Activated CD4-positive, alpha-beta T cell treated with anti-CD3 and anti-CD28 coated beads for 36 hours (primary cell): ENCODE results near the gene SNAP29. TPM values are rescaled to one million over a fixed set of nuclear protein-coding genes. Genes with fewer than 3 reads are reported as not detected.
"Not testable (repeated sequence)": the region's sequence is repeated elsewhere in the genome, so short reads cannot be mapped to it uniquely, and the experiment has no call there.

Experiments used
- ATAC-seq: fragments of 200-7000 bp; cut with Tn5 transposase; one replicate; pipeline ENCODE4 v1.10.0; 2021; ENCODE audit warnings: mild to moderate bottlenecking, moderate library complexity
- CTCF ChIA-PET: fragments of 350-600 bp; sonication (Branson Sonifier 250); formaldehyde crosslinking; loops from one replicate; lab custom pipeline; 2021; ENCODE audit warnings: antibody characterized with exemption; lab: Charles Lee
- POLR2A ChIA-PET: fragments of 350-600 bp; sonication (Branson Sonifier 250); formaldehyde crosslinking; loops from one replicate; lab custom pipeline; 2021; ENCODE audit warnings: antibody characterized with exemption, inconsistent platforms; lab: Charles Lee
- DNase-seq: peaks from one replicate; pipeline ENCODE4 v3.0.0-alpha.2; 2020
- H3K27ac Mint-ChIP-seq: one replicate; pipeline ENCODE4 v1.8.0; 2021; ENCODE audit warnings: mixed read lengths
- H3K27me3 Mint-ChIP-seq: one replicate; pipeline ENCODE4 v1.8.0; 2021; ENCODE audit warnings: mixed read lengths
- H3K36me3 Mint-ChIP-seq: one replicate; pipeline ENCODE4 v1.8.0; 2021; ENCODE audit warnings: low read depth, mixed read lengths
- H3K4me1 Mint-ChIP-seq: one replicate; pipeline ENCODE4 v1.8.0; 2021; ENCODE audit warnings: mixed read lengths
- H3K4me3 Mint-ChIP-seq: one replicate; pipeline ENCODE4 v1.8.0; 2021; ENCODE audit warnings: mild to moderate bottlenecking, moderate library complexity, mixed read lengths
- H3K9me3 Mint-ChIP-seq: one replicate; pipeline ENCODE4 v1.8.0; 2021; ENCODE audit warnings: low read depth, mixed read lengths
- intact Hi-C, 2 experiments: fragments of 100-400 bp; cut with DNase I in 1 of 2; cut with micrococcal nuclease in 1 of 2; formaldehyde crosslinking; loops; one replicate each; pipeline versions ENCODE4 v1.14.2 to v1.15.1; 2022 to 2024; cut with DNase I, micrococcal nuclease
- total RNA-seq, 2 experiments: library from RNA; stranded (reverse); gene quantifications; one replicate each; pipeline ENCODE4 v1.2.3, GENCODE V29; 2021

SNAP29 gene
- total RNA-seq, 2 experiments from 2014 or later, result 22.8 to 33.8 TPM

GRCh38 chr22:20819471-20819870 is 39.3 kb upstream of the SNAP29 start:
- ATAC-seq (no peak), DNase-seq (no peak)
- POLR2A ChIA-PET, result no interaction called here
- no peak overlapping the region for H3K27ac Mint-ChIP-seq
- CTCF ChIA-PET, result no interaction called here
- intact Hi-C loops, result no loop called here
- H3K9me3 Mint-ChIP-seq, result no peaks in the 10 kb centered on the region
- no peak overlapping the region for H3K4me3 Mint-ChIP-seq
- H3K4me1 Mint-ChIP-seq, result no peaks in the 10 kb centered on the region
- peaks cover 19% of the 10 kb centered on the region for H3K36me3 Mint-ChIP-seq
- no peaks in the 10 kb centered on the region for H3K27me3 Mint-ChIP-seq

GRCh38 chr22:20821717-20822239 is 37.0 kb upstream of the SNAP29 start:
- peaks cover 17% of the 10 kb centered on the region for H3K36me3 Mint-ChIP-seq
- ATAC-seq, H3K4me3 Mint-ChIP-seq, H3K27ac Mint-ChIP-seq, H3K27me3 Mint-ChIP-seq, H3K4me1 Mint-ChIP-seq, DNase-seq, H3K9me3 Mint-ChIP-seq, intact Hi-C loops: not testable (repeated sequence)
- ChIA-PET CTCF (interaction anchor here (1.1 to 1.9 kb wide), 3 partner anchors 12 to 18 kb away, joined by 3 to 5 read pairs (median 5); no protein-coding TSS in a partner anchor), POLR2A (interaction anchor here (0.6 kb wide), 1 partner anchor 17 kb away, joined by 3 read pairs; no protein-coding TSS in a partner anchor)

GRCh38 chr22:20822240-20822639 is 36.6 kb upstream of the SNAP29 start:
- H3K4me1 Mint-ChIP-seq, result no peaks in the 10 kb centered on the region
- intact Hi-C loops, result no loop called here
- no peak overlapping the region for H3K4me3 Mint-ChIP-seq
- H3K27ac Mint-ChIP-seq, result no peak overlapping the region
- ChIA-PET POLR2A (no interaction called here), CTCF (interaction anchor here (1.1 to 1.9 kb wide), 3 partner anchors 13 to 18 kb away, joined by 3 to 5 read pairs (median 5); no protein-coding TSS in a partner anchor)
- peaks cover 17% of the 10 kb centered on the region for H3K36me3 Mint-ChIP-seq
- no peak for ATAC-seq
- no peaks in the 10 kb centered on the region for H3K27me3 Mint-ChIP-seq
- no peaks in the 10 kb centered on the region for H3K9me3 Mint-ChIP-seq
- DNase-seq, result no peak

- DNase-seq, result no peak
- ChIA-PET CTCF (interaction anchor here (0.8 to 1.9 kb wide), 3 partner anchors 11 to 103 kb away, joined by 3 to 5 read pairs (median 3); no protein-coding TSS in a partner anchor), POLR2A (no interaction called here)
- H3K27me3 Mint-ChIP-seq, result no peaks in the 10 kb centered on the region
- peaks cover 17% of the 10 kb centered on the region for H3K36me3 Mint-ChIP-seq
- intact Hi-C loops, result no loop called here
- H3K9me3 Mint-ChIP-seq, result no peaks in the 10 kb centered on the region
- no peaks in the 10 kb centered on the region for H3K4me1 Mint-ChIP-seq
- H3K4me3 Mint-ChIP-seq, result no peak overlapping the region
- ATAC-seq, result no peak
- no peak overlapping the region for H3K27ac Mint-ChIP-seq
Measured at GRCh38 chr22:20823264-20823663, 35.5 kb upstream of the SNAP29 start.

GRCh38 chr22:20825216-20825615 is 33.6 kb upstream of the SNAP29 start:
- POLR2A ChIA-PET, intact Hi-C loops, H3K27me3 Mint-ChIP-seq, H3K9me3 Mint-ChIP-seq, DNase-seq, H3K27ac Mint-ChIP-seq, CTCF ChIA-PET, ATAC-seq, H3K4me1 Mint-ChIP-seq, H3K4me3 Mint-ChIP-seq: not testable (repeated sequence)
- peaks cover 27% of the 10 kb centered on the region for H3K36me3 Mint-ChIP-seq

- Mint-ChIP-seq H3K4me3 (no peak overlapping the region), H3K27me3 (no peaks in the 10 kb centered on the region), H3K27ac (no peak overlapping the region), H3K36me3 (peaks cover 29% of the 10 kb centered on the region), H3K4me1 (no peaks in the 10 kb centered on the region), H3K9me3 (no peaks in the 10 kb centered on the region)
- DNase-seq, result no peak
- intact Hi-C loops, result no loop called here
- no peak for ATAC-seq
- ChIA-PET CTCF (no interaction called here), POLR2A (no interaction called here)
Measured at GRCh38 chr22:20825624-20826023, 33.2 kb upstream of the SNAP29 start.

- H3K4me1 Mint-ChIP-seq, POLR2A ChIA-PET, H3K4me3 Mint-ChIP-seq, intact Hi-C loops, ATAC-seq, H3K9me3 Mint-ChIP-seq, H3K27ac Mint-ChIP-seq, H3K27me3 Mint-ChIP-seq, DNase-seq: not testable (repeated sequence)
- CTCF ChIA-PET, result interaction anchor here (1.0 kb wide), 1 partner anchor 42 kb away, joined by 3 read pairs; no protein-coding TSS in a partner anchor
- peaks cover 30% of the 10 kb centered on the region for H3K36me3 Mint-ChIP-seq
Measured at GRCh38 chr22:20826373-20827152, 32.2 kb upstream of the SNAP29 start.

- no peak for ATAC-seq
- DNase-seq, result no peak
- Mint-ChIP-seq H3K4me3 (no peak overlapping the region), H3K4me1 (no peaks in the 10 kb centered on the region), H3K27me3 (no peaks in the 10 kb centered on the region), H3K36me3 (peaks cover 40% of the 10 kb centered on the region), H3K9me3 (no peaks in the 10 kb centered on the region), H3K27ac (no peak overlapping the region)
- ChIA-PET POLR2A (no interaction called here), CTCF (interaction anchor here (0.6 to 0.7 kb wide), 2 partner anchors 55 to 94 kb away, joined by 3 read pairs; no protein-coding TSS in a partner anchor)
- intact Hi-C loops, result no loop called here
Measured at GRCh38 chr22:20829491-20830134, 29.2 kb upstream of the SNAP29 start.

GRCh38 chr22:20833225-20833665 is 25.6 kb upstream of the SNAP29 start:
- no peaks in the 10 kb centered on the region for H3K9me3 Mint-ChIP-seq
- H3K4me1 Mint-ChIP-seq, result peaks cover 2% of the 10 kb centered on the region
- intact Hi-C loops, result no loop called here
- ChIA-PET CTCF (interaction anchor here (0.5 kb wide), 1 partner anchor 33 kb away, joined by 3 read pairs; no protein-coding TSS in a partner anchor), POLR2A (no interaction called here)
- DNase-seq, result no peak
- no peak overlapping the region for H3K4me3 Mint-ChIP-seq
- H3K36me3 Mint-ChIP-seq, result peaks cover 36% of the 10 kb centered on the region
- no peak overlapping the region for H3K27ac Mint-ChIP-seq
- ATAC-seq, result no peak
- no peaks in the 10 kb centered on the region for H3K27me3 Mint-ChIP-seq

- Mint-ChIP-seq H3K27ac (no peak overlapping the region), H3K9me3 (no peaks in the 10 kb centered on the region), H3K36me3 (peaks cover 28% of the 10 kb centered on the region), H3K27me3 (no peaks in the 10 kb centered on the region), H3K4me3 (no peak overlapping the region), H3K4me1 (peaks cover 5% of the 10 kb centered on the region)
- no peak for ATAC-seq
- CTCF ChIA-PET, result no interaction called here
- POLR2A ChIA-PET, result no interaction called here
- intact Hi-C loops, result no loop called here
- DNase-seq, result no peak
Measured at GRCh38 chr22:20834206-20834605, 24.6 kb upstream of the SNAP29 start.

- CTCF ChIA-PET, result interaction anchor here (0.6 to 1.1 kb wide), 2 partner anchors 14 to 18 kb away, joined by 3 read pairs; no protein-coding TSS in a partner anchor
- intact Hi-C loops, result no loop called here
- Mint-ChIP-seq H3K27ac (no peak overlapping the region), H3K4me1 (peaks cover 7% of the 10 kb centered on the region), H3K4me3 (no peak overlapping the region), H3K9me3 (no peaks in the 10 kb centered on the region), H3K36me3 (peaks cover 25% of the 10 kb centered on the region), H3K27me3 (no peaks in the 10 kb centered on the region)
- POLR2A ChIA-PET, result no interaction called here
- ATAC-seq (no peak), DNase-seq (no peak)
Measured at GRCh38 chr22:20834725-20835124, 24.1 kb upstream of the SNAP29 start.
